Activated CD4-positive, alpha-beta T cell treated with anti-CD3 and anti-CD28 coated beads, Interleukin-2, Interleukin-4, amounts not matched to agents 100 ng/mL and 50 ng/mL, durations not matched to agents 16 hours and 8 hours (primary cell): ENCODE results near the gene FGFRL1.
"Not testable (repeated sequence)": the region's sequence is repeated elsewhere in the genome, so short reads cannot be mapped to it uniquely, and the experiment has no call there.

Experiments
- DNase-seq: peaks from one replicate; pipeline ENCODE4 v3.0.0-alpha.2; 2020; ENCODE audit warnings: low spot score

The FGFRL1 gene

GRCh38 chr4:992297-993110 lies 18.9 kb upstream of the FGFRL1 start:
- DNase-seq: no peak

GRCh38 chr4:993111-994029 lies 18.1 kb upstream of the FGFRL1 start, which contains the start of gene SLC26A1:
Gene SLC26A1, minus strand, starts transcription at chr4:993404. Its CDS starts 1,701 bp downstream, at chr4:991703.
- DNase-seq: no peak

- no peak for DNase-seq
Measured at GRCh38 chr4:995311-996026, 16.0 kb upstream of the FGFRL1 start.

- no peak for DNase-seq
Measured at GRCh38 chr4:996030-996996, 15.1 kb upstream of the FGFRL1 start.

- DNase-seq: no peak
Measured at GRCh38 chr4:996997-997374, 14.4 kb upstream of the FGFRL1 start.

- DNase-seq: no peak
Measured at GRCh38 chr4:997375-998071, 13.9 kb upstream of the FGFRL1 start.

- DNase-seq: no peak
Measured at GRCh38 chr4:998096-998691, 13.2 kb upstream of the FGFRL1 start.

GRCh38 chr4:999240-999863 lies 12.1 kb upstream of the FGFRL1 start:
- DNase-seq: not testable (repeated sequence)

- no peak for DNase-seq
Measured at GRCh38 chr4:999882-1000425, 11.5 kb upstream of the FGFRL1 start.

- no peak for DNase-seq
Measured at GRCh38 chr4:1000686-1001260, 10.7 kb upstream of the FGFRL1 start.

GRCh38 chr4:1001561-1002130 lies 9.8 kb upstream of the FGFRL1 start:
- no peak for DNase-seq

- DNase-seq: no peak
Measured at GRCh38 chr4:1002131-1002630, 9.2 kb upstream of the FGFRL1 start.

GRCh38 chr4:1002631-1003251 lies 8.7 kb upstream of the FGFRL1 start:
- DNase-seq: no peak

GRCh38 chr4:1003271-1004070 lies 8.0 kb upstream of the FGFRL1 start:
- DNase-seq: no peak

- DNase-seq: no peak
Measured at GRCh38 chr4:1004071-1004418, 7.4 kb upstream of the FGFRL1 start.

- no peak for DNase-seq
Measured at GRCh38 chr4:1004557-1005485, 6.6 kb upstream of the FGFRL1 start.
